Hair follicular keratinocyte (primary cell): ENCODE data around the gene CRBN. TPM values are rescaled to one million over a fixed set of nuclear protein-coding genes. Genes with fewer than 3 reads are reported as not detected.

Experiments
- total RNA-seq: library from RNA; depleted of rRNA; stranded (reverse); fragments of >200 nt; gene quantifications from 2 replicates; pipeline ENCODE4 v1.2.3, GENCODE V29; 2015

Gene CRBN
- 21.9 and 30.2 TPM in 2 replicates for total RNA-seq

GRCh38 chr3:3179407-3180094, at the start of gene CRBN:
Gene CRBN (minus strand): TSS chr3:3179691. CDS start chr3:3179687, 4 bp downstream.

GRCh38 chr3:3126477-3127431, 52.7 kb downstream of the CRBN start, which contains the start of gene TRNT1:
Gene TRNT1 (plus strand): TSS chr3:3126940. CDS start chr3:3129041, 2,101 bp downstream.

GRCh38 chr3:3110299-3110630, 69.2 kb downstream of the CRBN start, which contains the start of gene IL5RA:
Gene IL5RA (minus strand): TSS chr3:3110374. CDS start chr3:3104984, 5,390 bp downstream.

Other genes with a start within 250 kb of the CRBN start
- not detected in 2 replicates for gene IL5RA, start 69.3 kb downstream of the CRBN start, total RNA-seq
- gene TRNT1, start 52.8 kb downstream of the CRBN start, total RNA-seq, result 6.6 and 14.0 TPM in 2 replicates